IgD-negative memory B cell (primary cell): Measurements from ENCODE around the gene SLC35B1. TPM values are rescaled to one million over a fixed set of nuclear protein-coding genes. Genes with fewer than 3 reads are reported as not detected.

Source experiments
- H3K27ac Mint-ChIP-seq, 3 donors: one replicate each; pipeline ENCODE4 v1.8.0; 2020 to 2022; ENCODE audit warnings: mild to moderate bottlenecking in 3 of 3, mixed read lengths in 3 of 3, moderate library complexity in 1 of 3
- H3K27me3 Mint-ChIP-seq: one replicate; pipeline ENCODE4 v1.8.0; 2021; ENCODE audit warnings: mixed read lengths
- H3K36me3 Mint-ChIP-seq: one replicate; pipeline ENCODE4 v1.8.0; 2020; ENCODE audit warnings: mild to moderate bottlenecking, mixed read lengths
- H3K4me1 Mint-ChIP-seq, 3 donors: one replicate each; pipeline ENCODE4 v1.8.0; 2020 to 2022; ENCODE audit warnings: mixed read lengths in 3 of 3, mild to moderate bottlenecking in 1 of 3
- H3K4me3 Mint-ChIP-seq, 4 donors: one replicate each; pipeline ENCODE4 v1.8.0; 2020 to 2022; ENCODE audit warnings: mild to moderate bottlenecking in 4 of 4, mixed read lengths in 4 of 4, moderate library complexity in 3 of 4
- H3K9me3 Mint-ChIP-seq, 3 donors: one replicate each; pipeline ENCODE4 v1.8.0; 2020 to 2021; ENCODE audit warnings: mixed read lengths in 3 of 3, mild to moderate bottlenecking in 1 of 3
- polyA plus RNA-seq: library from polyadenylated mRNA; unstranded; fragments of 300-500 nt; fragmentation: Illumina TruSeq; gene quantifications from one replicate; pipeline ENCODE4 v1.2.3, GENCODE V29; 2021

The SLC35B1 gene, protein sequence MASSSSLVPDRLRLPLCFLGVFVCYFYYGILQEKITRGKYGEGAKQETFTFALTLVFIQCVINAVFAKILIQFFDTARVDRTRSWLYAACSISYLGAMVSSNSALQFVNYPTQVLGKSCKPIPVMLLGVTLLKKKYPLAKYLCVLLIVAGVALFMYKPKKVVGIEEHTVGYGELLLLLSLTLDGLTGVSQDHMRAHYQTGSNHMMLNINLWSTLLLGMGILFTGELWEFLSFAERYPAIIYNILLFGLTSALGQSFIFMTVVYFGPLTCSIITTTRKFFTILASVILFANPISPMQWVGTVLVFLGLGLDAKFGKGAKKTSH
- polyA plus RNA-seq: 27.7 TPM

DNA sequence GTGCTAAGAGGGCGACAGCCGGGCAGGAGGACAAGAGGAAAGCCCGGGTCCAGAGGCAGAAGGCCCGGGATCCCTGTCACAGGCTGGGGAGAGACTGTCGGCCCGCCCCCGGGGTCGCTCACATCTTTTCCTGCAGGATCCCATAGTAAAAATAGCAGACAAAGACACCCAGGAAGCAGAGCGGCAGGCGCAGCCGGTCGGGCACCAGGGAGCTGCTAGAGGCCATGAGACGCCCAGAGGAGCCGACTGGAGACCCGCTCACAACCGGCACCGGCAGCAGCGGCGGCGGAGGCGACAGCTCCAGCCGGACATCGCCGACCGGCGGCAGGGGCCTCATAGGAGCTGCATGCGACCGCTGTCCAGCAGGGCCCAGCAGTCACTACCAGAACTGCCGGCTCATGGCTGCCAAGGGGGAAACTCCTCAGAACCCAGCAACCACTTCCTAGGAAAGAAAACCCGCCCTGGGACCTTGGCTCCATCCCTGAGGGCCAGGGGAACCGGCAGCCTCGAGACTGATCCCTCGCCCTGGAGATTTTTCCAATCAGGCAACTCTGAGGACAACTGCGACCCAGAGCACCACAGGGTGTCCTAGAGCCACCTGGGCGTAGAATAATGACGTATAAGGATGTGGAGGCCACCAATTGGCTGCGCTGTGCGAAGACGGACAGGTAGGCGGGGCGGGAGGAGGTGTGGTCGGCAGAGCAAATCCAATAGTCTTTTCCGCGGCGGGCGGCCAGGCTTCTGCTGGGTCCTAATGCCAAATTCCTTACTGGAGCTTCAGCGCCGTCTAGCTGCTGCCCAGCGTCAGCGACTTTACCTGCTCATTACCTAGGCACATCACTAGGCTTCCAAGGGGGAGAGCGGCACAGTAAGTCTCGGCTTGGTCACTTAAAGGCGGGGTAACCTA, at the start of gene SLC35B1:
Gene SLC35B1 (minus strand): TSS at position 357 of the 907 bp plus-strand sequence. CDS start 131 bp downstream, at position 226.
- H3K27ac Mint-ChIP-seq: peak within 1 kb of the TSS; percentile 86 to 100 (median 98)

DNA sequence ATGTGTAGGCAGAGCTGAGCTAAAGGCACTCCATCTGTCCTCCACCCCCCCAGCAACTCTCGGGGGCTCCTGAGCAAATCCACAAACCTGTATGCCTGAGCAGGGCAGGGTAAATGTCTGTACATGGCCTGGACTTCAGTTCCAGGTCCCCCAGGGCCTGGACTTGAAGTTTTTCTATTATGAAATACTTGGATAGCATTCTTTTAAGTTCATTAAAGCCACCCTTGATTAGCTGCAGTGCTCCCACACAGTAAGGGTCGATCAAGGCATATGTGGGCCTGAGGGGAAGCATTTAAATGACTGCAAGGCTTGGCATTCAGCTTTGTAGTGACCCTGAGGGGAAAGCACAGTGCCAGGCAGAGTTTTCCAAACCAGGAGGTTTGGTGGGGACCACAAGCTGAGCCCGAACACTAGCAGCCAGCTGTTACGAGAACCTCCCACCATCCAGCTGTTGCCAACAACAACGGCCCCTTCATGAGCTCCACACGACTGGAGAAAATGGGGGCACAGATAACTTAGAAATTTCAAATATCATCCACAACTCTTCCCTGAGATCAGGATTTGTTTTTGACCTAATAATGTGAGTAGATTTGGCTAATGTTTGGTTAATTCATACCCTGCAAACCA, 49.5 kb upstream of the SLC35B1 start:
- H3K36me3 Mint-ChIP-seq: peaks cover 2% of the 10 kb centered on the region
- no peaks in the 10 kb centered on the region for H3K27me3 Mint-ChIP-seq
- no peaks in the 10 kb centered on the region for H3K9me3 Mint-ChIP-seq
- peaks cover 54 to 66% (median 55%) of the 10 kb centered on the region in 3 donors for H3K4me1 Mint-ChIP-seq
- H3K27ac Mint-ChIP-seq: peak overlapping the region in 1 of 3 donors; percentile 48
- no peak overlapping the region for H3K4me3 Mint-ChIP-seq

More for the DNA sequence above, at the start of gene SLC35B1:
- Mint-ChIP-seq H3K9me3 (no peaks in the 10 kb centered on the region), H3K4me3 (peak within 1 kb of the TSS; percentile 77 to 96 (median 92)), H3K27me3 (no peaks in the 10 kb centered on the region), H3K4me1 (peaks cover 6 to 23% (median 17%) of the 10 kb centered on the region in 3 donors), H3K36me3 (peaks cover 5% of the 10 kb centered on the region)

DNA sequence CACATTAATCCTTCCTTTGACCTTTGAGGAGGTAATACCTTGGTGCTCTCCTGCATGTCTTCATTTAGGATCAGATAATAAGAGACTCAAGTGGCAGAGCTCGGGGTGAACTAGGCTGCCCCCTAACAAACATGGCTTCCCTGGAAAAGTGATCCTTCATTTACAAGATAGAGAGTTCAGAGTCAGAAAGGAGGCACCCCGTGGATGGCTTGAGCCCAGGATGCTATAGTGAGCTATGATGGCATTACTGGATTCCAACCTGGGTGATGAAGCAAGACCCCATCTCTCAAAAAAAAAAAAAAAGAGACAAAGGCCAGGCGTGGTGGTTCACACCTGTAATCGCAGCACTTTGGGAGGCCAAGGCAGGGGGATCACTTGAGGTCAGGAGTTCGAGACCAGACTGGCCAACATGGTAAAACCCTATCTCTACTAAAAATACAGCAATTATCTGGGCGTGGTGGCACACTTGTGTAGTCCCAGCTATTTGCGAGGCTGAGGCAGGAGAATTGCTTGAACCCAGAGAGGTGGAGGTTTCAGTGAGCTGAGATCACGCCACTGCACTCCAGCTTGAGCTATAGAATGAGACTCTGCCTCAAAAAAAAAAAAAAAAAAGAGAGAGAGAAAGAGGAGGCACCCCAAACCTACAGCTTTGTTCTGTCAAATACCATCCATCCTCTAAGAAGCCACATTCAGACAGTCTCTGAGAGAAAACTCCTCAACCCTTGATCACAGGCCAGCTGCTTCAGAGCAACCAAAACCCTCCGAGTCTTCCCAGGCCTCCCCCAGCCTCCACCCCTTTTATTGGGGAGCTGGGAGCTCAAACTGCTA, 48.8 kb upstream of the SLC35B1 start:
- H3K36me3 Mint-ChIP-seq: peaks cover 2% of the 10 kb centered on the region
- H3K4me1 Mint-ChIP-seq: peaks cover 49 to 62% (median 50%) of the 10 kb centered on the region in 3 donors
- H3K9me3 Mint-ChIP-seq: no peaks in the 10 kb centered on the region
- no peak overlapping the region for H3K4me3 Mint-ChIP-seq
- H3K27me3 Mint-ChIP-seq: no peaks in the 10 kb centered on the region
- peak overlapping the region; percentile 23 to 91 (median 50) for H3K27ac Mint-ChIP-seq

DNA sequence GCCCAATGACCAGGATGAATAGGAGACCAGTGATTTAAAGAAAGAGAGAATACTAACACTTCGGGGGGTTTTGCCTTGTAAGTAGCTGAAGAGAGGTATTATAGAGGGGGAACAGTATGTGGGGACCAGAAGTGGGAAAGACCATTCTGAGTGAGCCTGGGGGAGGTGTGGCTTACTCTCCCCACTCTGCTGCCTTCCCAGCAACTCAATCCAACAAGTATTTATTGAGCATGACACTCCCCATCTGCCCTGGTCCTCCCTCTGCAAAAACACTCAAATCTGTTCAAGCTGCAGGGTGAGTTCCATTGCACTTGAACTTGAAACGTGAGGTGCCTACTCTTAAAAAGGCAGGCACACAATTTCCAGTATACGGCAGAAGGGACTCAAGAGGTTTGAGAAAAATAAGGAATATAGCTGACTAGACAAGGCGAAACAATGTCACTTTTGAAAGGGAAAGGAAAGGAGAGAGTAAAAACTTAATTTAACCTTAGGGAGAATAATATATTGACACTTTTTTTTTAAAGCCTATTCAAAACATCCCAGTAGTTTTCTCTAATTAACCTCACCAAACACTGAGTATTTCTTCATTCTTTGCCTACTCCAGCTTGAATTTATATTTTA, 48.0 kb upstream of the SLC35B1 start:
- Mint-ChIP-seq H3K36me3 (peaks cover 2% of the 10 kb centered on the region), H3K4me3 (no peak overlapping the region), H3K27ac (peak overlapping the region in 2 of 3 donors; percentile 23 to 91), H3K27me3 (no peaks in the 10 kb centered on the region), H3K9me3 (no peaks in the 10 kb centered on the region), H3K4me1 (peaks cover 44 to 56% (median 45%) of the 10 kb centered on the region in 3 donors)

DNA sequence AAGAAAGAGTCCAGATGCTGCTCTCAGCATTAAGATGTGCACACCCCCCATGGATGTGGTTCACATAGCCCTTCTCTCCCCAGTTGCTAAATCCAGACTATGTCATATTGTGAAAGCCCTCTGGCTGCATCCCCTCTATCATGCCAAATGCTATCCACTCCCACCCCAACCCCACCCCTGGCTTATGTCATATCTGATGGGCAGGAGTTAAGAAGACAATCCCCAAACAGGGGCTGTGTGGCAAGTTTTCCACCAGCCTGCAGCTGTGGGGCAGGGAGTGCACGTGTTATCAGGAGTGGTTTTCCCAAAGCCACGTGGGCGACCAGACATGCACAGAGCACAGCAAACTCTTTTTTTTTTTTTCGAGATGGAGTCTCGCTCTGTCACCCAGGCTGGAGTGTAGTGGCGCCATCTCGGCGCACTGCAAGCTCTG, 46.2 kb upstream of the SLC35B1 start:
- Mint-ChIP-seq H3K4me3 (peak overlapping the region in 1 of 4 donors; percentile 60), H3K4me1 (peaks cover 36 to 54% (median 42%) of the 10 kb centered on the region in 3 donors), H3K27me3 (no peaks in the 10 kb centered on the region), H3K9me3 (no peaks in the 10 kb centered on the region), H3K27ac (peak overlapping the region in 1 of 3 donors; percentile 37), H3K36me3 (peaks cover 2% of the 10 kb centered on the region)

DNA sequence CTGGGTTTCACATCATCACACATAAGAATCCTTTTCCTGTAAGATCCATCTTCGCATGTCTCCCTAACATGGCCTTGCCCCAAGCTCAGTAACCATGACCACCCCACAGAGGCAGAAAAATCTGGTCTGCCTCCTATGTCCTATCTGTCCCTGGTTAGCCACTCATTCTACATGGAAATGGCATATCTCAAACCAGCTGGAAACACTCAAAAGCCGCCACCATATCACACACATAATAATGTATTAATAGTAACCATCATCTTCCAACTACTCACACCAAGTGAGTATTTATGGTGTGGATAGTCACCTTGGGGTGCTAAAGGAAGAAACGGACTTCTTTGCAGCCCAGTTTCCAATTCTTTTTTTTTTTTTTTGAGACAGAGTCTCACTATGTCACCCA, 44.7 kb upstream of the SLC35B1 start:
- peak overlapping the region; percentile 39 to 92 (median 71) for H3K27ac Mint-ChIP-seq
- H3K4me3 Mint-ChIP-seq: peak overlapping the region in 2 of 4 donors; percentile 20 to 43
- H3K36me3 Mint-ChIP-seq: peaks cover 2% of the 10 kb centered on the region
- H3K27me3 Mint-ChIP-seq: no peaks in the 10 kb centered on the region
- H3K4me1 Mint-ChIP-seq: peaks cover 44 to 64% (median 52%) of the 10 kb centered on the region in 3 donors
- no peaks in the 10 kb centered on the region for H3K9me3 Mint-ChIP-seq

DNA sequence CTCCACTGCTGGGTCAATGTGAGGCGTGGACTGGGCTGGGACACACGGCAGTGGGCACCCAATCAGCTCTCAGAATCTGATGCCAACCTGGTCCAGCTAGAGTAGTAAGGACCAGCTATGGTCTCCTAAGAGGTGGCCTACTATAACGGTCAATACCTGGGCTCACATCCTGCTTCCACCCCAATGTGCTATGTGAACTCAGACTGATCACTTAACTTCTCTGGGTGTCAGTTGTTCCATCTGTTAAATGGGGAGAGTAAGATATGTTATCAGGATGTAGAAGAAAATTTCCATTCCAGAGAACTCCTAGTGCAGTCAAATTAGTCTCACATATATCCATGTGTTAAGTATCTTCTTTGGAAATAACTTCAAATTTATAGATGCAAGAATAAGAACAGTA, 42.0 kb upstream of the SLC35B1 start:
- Mint-ChIP-seq H3K4me3 (peak overlapping the region in 2 of 4 donors; percentile 0 to 85), H3K27ac (peak overlapping the region in 2 of 3 donors; percentile 97), H3K36me3 (peaks cover 4% of the 10 kb centered on the region), H3K4me1 (peaks cover 56 to 71% (median 67%) of the 10 kb centered on the region in 3 donors), H3K9me3 (no peaks in the 10 kb centered on the region), H3K27me3 (no peaks in the 10 kb centered on the region)

DNA sequence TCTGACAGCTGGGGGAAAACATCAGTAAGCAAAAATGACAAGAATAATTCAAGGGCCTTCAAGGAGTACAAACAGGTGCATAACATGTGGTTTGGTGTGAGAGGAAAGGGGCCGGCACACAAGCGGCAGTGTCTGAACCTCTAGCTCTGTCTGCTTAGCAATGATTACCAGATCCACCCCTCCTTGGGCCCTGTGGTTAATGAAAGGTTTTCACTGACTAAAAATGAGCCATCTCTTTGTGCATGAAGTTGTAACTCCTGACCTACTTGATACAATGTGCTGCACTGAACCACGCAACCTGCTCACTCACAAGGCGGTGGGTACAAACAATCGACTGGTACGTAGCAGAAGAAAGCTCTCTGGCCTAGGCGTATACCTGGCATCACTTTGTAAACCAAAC, 41.0 kb upstream of the SLC35B1 start:
- Mint-ChIP-seq H3K4me3 (peak overlapping the region; percentile 67 to 98 (median 94)), H3K36me3 (peaks cover 4% of the 10 kb centered on the region), H3K27me3 (no peaks in the 10 kb centered on the region), H3K9me3 (no peaks in the 10 kb centered on the region), H3K4me1 (peaks cover 56 to 70% (median 65%) of the 10 kb centered on the region in 3 donors), H3K27ac (peak overlapping the region; percentile 94 to 97 (median 97))

DNA sequence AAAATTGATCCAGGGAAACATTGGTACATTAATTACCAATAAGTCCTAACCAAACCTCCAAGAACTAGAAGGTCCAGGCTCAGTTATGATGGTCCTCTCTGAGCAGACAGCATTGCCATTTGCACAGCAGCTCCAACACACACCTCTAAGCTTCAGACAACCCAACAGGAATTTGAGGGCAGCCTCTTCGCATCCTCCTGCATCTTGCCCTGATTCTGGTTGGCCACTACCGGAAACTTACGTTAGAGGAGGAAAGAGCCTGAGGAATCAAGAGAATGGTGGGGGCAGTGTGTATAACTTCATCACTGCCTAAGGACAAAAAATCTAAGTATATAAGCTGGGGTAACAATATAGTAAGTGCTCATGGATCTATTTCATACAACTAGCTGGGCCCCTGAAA, 40.5 kb upstream of the SLC35B1 start:
- H3K9me3 Mint-ChIP-seq: no peaks in the 10 kb centered on the region
- H3K4me1 Mint-ChIP-seq: peaks cover 55 to 65% (median 61%) of the 10 kb centered on the region in 3 donors
- H3K27ac Mint-ChIP-seq: peak overlapping the region; percentile 94 to 97 (median 97)
- H3K36me3 Mint-ChIP-seq: peaks cover 4% of the 10 kb centered on the region
- peak overlapping the region; percentile 91 to 98 (median 95) for H3K4me3 Mint-ChIP-seq
- no peaks in the 10 kb centered on the region for H3K27me3 Mint-ChIP-seq

DNA sequence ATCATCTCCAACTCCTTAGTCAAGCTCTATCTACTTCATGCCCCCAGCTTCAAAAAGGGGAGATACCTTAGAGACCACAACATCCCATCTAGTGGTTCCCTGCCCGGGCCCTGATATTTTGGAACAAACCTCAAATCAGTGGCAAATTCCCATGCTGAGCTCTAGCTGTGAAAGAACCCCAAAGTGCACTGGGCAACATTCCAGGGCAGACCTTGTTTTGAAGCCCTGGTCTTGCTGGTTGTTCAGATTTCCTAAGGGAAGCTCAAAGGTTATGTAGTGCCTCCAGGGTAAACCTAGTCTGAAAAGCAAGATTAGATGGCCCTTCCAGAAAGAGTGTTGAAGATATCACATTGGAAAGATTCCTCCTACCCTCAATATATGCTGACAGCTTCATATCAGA, 39.9 kb upstream of the SLC35B1 start:
- H3K36me3 Mint-ChIP-seq: peaks cover 4% of the 10 kb centered on the region
- peak overlapping the region; percentile 91 to 98 (median 95) for H3K4me3 Mint-ChIP-seq
- peak overlapping the region; percentile 94 to 97 (median 97) for H3K27ac Mint-ChIP-seq
- no peaks in the 10 kb centered on the region for H3K27me3 Mint-ChIP-seq
- no peaks in the 10 kb centered on the region for H3K9me3 Mint-ChIP-seq
- H3K4me1 Mint-ChIP-seq: peaks cover 49 to 68% (median 61%) of the 10 kb centered on the region in 3 donors

DNA sequence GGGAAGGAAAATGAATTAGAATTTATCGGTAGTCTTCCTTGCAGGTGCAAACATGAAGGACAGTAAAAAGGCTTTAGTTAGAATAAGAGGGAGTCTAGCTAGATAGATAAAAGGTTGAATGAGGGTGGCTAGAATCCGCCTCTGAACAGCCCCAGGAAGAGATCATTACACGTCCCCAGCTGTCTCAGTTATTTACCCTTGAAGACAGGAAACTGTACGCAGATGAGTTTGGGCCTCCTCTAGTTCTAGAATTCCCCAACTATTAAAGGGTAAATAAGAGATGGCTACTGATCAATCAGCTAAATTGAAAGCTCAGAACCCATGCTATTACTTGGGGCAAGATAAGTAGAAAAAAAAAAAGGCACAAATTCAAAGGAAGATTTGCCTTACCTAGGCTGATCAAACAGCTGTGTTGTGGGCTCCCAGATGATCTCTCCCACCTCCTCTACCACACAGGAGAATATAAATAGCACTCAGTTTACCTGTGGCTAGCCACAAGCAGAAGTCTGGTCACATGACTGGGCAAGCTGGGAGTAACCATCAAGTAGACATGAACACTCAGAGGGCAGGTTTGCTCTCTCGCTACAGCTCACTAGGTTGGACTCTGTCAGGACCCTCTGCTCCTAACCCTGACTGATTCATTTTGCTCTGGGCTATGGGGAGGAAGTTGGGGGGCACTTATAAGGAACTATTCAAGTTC, 39.2 kb upstream of the SLC35B1 start:
- H3K36me3 Mint-ChIP-seq: peaks cover 7% of the 10 kb centered on the region
- H3K4me1 Mint-ChIP-seq: peaks cover 51 to 68% (median 62%) of the 10 kb centered on the region in 3 donors
- H3K4me3 Mint-ChIP-seq: peak overlapping the region; percentile 91 to 98 (median 95)
- no peaks in the 10 kb centered on the region for H3K27me3 Mint-ChIP-seq
- no peaks in the 10 kb centered on the region for H3K9me3 Mint-ChIP-seq
- peak overlapping the region; percentile 94 to 97 (median 97) for H3K27ac Mint-ChIP-seq

DNA sequence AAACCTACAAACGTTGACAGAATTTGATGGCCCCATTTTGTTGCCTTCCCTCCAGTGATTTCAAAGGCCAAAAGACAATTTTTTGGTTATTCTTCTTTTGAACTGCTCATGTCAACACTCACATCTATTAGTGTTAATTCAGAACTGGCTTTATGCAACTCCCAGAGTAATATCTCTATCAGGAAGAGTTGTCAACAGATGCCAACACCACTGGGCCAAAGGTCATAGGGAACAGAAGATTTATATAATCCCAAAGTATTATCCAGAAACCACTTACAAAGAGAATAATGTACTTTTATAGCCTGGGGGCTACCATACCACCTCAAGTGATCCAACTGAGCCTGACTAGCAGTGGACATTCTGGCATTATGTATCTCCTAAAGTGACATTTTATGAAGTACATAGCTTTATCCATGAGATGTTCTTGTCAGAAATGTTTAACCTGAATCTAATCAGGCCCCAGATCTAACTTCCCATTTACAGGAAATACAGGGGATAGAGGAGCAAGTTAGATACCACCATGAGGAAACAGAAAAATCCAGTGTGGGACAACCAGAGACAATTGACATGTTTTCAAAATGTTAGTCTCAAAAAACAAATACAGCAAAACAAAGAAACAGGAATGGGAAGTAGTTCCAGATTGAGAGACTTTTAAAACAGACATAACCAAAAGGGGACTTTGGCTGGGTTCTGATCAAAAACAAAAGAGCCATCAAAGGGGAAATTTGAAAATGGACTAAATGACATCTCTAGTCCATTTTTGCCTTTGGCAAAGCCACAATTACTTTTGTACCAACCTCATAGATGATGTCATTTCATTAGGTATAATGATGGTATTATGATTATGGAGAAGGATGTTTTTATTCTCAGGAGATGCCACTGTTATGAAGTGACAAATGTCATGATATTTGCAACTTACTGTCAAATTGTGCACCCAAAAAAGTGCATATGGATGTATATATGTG, 37.7 kb upstream of the SLC35B1 start:
- Mint-ChIP-seq H3K27ac (peak overlapping the region; percentile 94 to 97 (median 97)), H3K9me3 (no peaks in the 10 kb centered on the region), H3K4me3 (peak overlapping the region; percentile 91 to 98 (median 95)), H3K27me3 (no peaks in the 10 kb centered on the region), H3K36me3 (peaks cover 15% of the 10 kb centered on the region), H3K4me1 (peaks cover 62 to 80% (median 75%) of the 10 kb centered on the region in 3 donors)
